Esophagus muscularis mucosa (tissue), 3 donors: ENCODE data around the gene TAP2.

Experiments
- POLR2A ChIP-seq: fragments of 450-650 bp; IDR thresholded peaks from one replicate; pipeline ENCODE4 v1.6.1; 2017; ENCODE audit warnings: antibody characterized with exemption, moderate library complexity, mild to moderate bottlenecking, low read depth
- TF ChIP-seq, protein P1 (sequence below), 3 experiments: fragments of 200-600 bp in 2 of 3; fragments of 450-650 bp in 1 of 3; sonication (generic) in 2 of 3; IDR thresholded peaks; one replicate each; pipeline ENCODE4 v1.5.1; 2017 to 2019; ENCODE audit warnings: antibody characterized with exemption in 3 of 3, mild to moderate bottlenecking in 2 of 3, moderate library complexity in 1 of 3

DNA sequence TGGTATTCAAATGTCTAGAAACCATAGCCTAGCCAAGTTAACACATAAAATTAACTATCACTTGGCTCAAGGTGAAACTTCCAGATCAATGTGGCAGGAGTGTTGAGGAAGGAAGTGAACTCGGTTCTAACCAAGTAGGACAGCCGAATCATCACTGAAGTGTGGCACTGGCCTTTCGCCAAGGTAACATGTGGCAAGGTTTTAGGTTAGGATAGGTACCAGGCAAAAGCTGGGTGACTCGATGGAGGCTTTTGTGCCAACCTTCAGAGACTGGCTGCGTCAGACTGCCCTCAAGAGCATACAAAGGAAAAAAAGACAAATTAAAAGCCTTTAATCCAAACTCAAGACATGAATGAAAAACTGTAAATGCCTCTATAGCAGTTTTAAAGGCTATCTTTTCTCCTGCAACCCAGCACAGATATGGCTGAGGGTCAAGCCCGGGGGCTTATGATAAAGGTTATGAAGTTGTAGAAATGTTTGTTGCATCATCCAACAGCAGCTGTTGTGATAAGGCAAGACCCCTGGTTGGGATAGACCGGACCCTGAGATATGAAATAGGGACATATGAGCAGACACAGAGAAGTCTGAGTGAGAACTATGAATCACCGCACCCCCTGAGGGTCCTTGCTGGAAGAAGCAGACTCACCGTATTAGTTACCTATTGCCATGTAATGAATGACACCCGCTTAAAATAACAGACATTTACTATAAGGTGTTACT, 27.3 kb upstream of the TAP2 start:
- TF ChIP-seq POLR2A, result no peak
- TF ChIP-seq, protein P1, sequence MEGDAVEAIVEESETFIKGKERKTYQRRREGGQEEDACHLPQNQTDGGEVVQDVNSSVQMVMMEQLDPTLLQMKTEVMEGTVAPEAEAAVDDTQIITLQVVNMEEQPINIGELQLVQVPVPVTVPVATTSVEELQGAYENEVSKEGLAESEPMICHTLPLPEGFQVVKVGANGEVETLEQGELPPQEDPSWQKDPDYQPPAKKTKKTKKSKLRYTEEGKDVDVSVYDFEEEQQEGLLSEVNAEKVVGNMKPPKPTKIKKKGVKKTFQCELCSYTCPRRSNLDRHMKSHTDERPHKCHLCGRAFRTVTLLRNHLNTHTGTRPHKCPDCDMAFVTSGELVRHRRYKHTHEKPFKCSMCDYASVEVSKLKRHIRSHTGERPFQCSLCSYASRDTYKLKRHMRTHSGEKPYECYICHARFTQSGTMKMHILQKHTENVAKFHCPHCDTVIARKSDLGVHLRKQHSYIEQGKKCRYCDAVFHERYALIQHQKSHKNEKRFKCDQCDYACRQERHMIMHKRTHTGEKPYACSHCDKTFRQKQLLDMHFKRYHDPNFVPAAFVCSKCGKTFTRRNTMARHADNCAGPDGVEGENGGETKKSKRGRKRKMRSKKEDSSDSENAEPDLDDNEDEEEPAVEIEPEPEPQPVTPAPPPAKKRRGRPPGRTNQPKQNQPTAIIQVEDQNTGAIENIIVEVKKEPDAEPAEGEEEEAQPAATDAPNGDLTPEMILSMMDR (IDR thresholded peaks at IDR 0.05), result no peak
